Keratinocyte (primary cell): Measurements from ENCODE around the gene MFF. TPM values are rescaled to one million over a fixed set of nuclear protein-coding genes. Genes with fewer than 3 reads are reported as not detected.

Experiments
- DNase-seq: peaks from one replicate; pipeline ENCODE4 v3.0.0-alpha.2; 2011; ENCODE audit warnings: low read depth, missing footprints, low spot score
- FAIRE-seq: peaks from 2 replicates; lab custom pipeline; 2011; peaks lifted over from hg19 to GRCh38; lab: Jason Lieb, UNC
- H2AFZ ChIP-seq: 2 replicates; pipeline ENCODE4 v1.6.0; 2012; ENCODE audit warnings: low read length, control low read depth, inconsistent platforms; ENCODE audit not compliant: control insufficient read depth
- H3K27ac ChIP-seq: 2 replicates; pipeline ENCODE4 v1.5.1; 2011; ENCODE audit warnings: low read length; ENCODE audit not compliant: control insufficient read depth, insufficient read depth
- H3K27me3 ChIP-seq: 3 replicates; pipeline ENCODE4 v1.6.0; 2011; ENCODE audit warnings: low read length; ENCODE audit not compliant: control insufficient read depth, insufficient read depth; ENCODE audit errors: extremely low read depth
- H3K36me3 ChIP-seq, 2 experiments: 2 replicates in 1 of 2; 3 replicates in 1 of 2; pipeline ENCODE4 v1.5.1; 2011; ENCODE audit warnings: low read length in 2 of 2, mild to moderate bottlenecking in 1 of 2; ENCODE audit not compliant: control insufficient read depth in 2 of 2, insufficient read depth in 2 of 2; ENCODE audit errors: extremely low read depth in 1 of 2
- H3K4me1 ChIP-seq: 3 replicates; pipeline ENCODE4 v1.5.1; 2011; ENCODE audit warnings: low read length; ENCODE audit not compliant: control insufficient read depth, insufficient read depth; ENCODE audit errors: extremely low read depth
- H3K4me2 ChIP-seq: 3 replicates; pipeline ENCODE4 v1.6.0; 2011; ENCODE audit warnings: low read depth, low read length; ENCODE audit not compliant: control insufficient read depth, insufficient read depth; ENCODE audit errors: extremely low read depth
- H3K4me3 ChIP-seq, 3 experiments: fragments of 200-600 bp in 1 of 3; sonication (generic) in 1 of 3; 2 replicates in 2 of 3; 3 replicates in 1 of 3; pipeline ENCODE4 v1.5.1; 2011 to 2016; ENCODE audit warnings: low read length in 3 of 3, mild to moderate bottlenecking in 3 of 3, control low read depth in 2 of 3, inconsistent platforms in 1 of 3, low read depth in 1 of 3, mixed read lengths in 1 of 3, mixed run types in 1 of 3, moderate library complexity in 1 of 3; ENCODE audit not compliant: control insufficient read depth in 2 of 3, insufficient read depth in 2 of 3; ENCODE audit errors: extremely low read depth in 1 of 3
- H3K79me2 ChIP-seq: 2 replicates; pipeline ENCODE4 v1.6.0; 2012; ENCODE audit warnings: low read length; ENCODE audit not compliant: control insufficient read depth, insufficient read depth
- H3K9ac ChIP-seq: 3 replicates; pipeline ENCODE4 v1.6.0; 2011; ENCODE audit warnings: low read length; ENCODE audit not compliant: control insufficient read depth, insufficient read depth; ENCODE audit errors: extremely low read depth
- H3K9me1 ChIP-seq: 3 replicates; pipeline ENCODE4 v1.6.0; 2011; ENCODE audit warnings: low read length; ENCODE audit not compliant: control insufficient read depth, insufficient read depth; ENCODE audit errors: extremely low read depth
- H3K9me3 ChIP-seq: 2 replicates; pipeline ENCODE4 v1.5.1; 2012; ENCODE audit warnings: low read depth, low read length; ENCODE audit not compliant: control insufficient read depth
- H4K20me1 ChIP-seq: 3 replicates; pipeline ENCODE4 v1.6.0; 2011; ENCODE audit warnings: low read length; ENCODE audit not compliant: control insufficient read depth, insufficient read depth; ENCODE audit errors: extremely low read depth
- CTCF ChIP-seq, 3 experiments: IDR thresholded peaks in 1 of 3; conservative IDR thresholded peaks in 1 of 3; optimal IDR thresholded peaks in 1 of 3; 2 replicates in 2 of 3; 3 replicates in 1 of 3; pipeline versions ENCODE3 to v1.5.1; 2011; ENCODE audit warnings: low read length in 3 of 3, mild to moderate bottlenecking in 3 of 3, moderate library complexity in 2 of 3, control low read depth in 1 of 3, inconsistent platforms in 1 of 3; ENCODE audit not compliant: insufficient read depth in 2 of 3; ENCODE audit errors: extremely low read depth in 1 of 3
- EZH2 ChIP-seq: IDR thresholded peaks from one replicate; pipeline ENCODE4 v1.6.1; 2012; ENCODE audit warnings: inconsistent platforms, mild to moderate bottlenecking, low read length, moderate library complexity
- dilution Hi-C: fragments of 300-500 bp; cut with MboI; formaldehyde crosslinking; loops from one replicate; pipeline ENCODE4 v1.7.0; 2020; ENCODE audit warnings: low sequenced_read_pairs; ENCODE audit not compliant: extremely low pct_ligation_motif_present
- polyA plus RNA-seq, 5 experiments: library from polyadenylated mRNA; depleted of rRNA in 3 of 5; stranded (reverse) in 3 of 5; stranded (forward) in 1 of 5; unstranded in 1 of 5; fragments of >200 nt; gene quantifications; 1 replicate in 1 of 5; 2 replicates in 3 of 5; 3 replicates in 1 of 5; pipeline versions ENCODE4 v1.2.1 to v1.2.3, GENCODE V29; 2011 to 2012; ENCODE audit warnings: missing spikeins in 2 of 5, low read depth in 1 of 5, low replicate concordance in 1 of 5

MFF gene
- polyA plus RNA-seq, 1 donor (not counting 4 experiments of a cell fraction or from before 2014, with no cell fraction given), result 72.5 TPM

GRCh38 chr2:227312579-227312978, 12.5 kb upstream of the MFF start:
- Histone ChIP-seq H2AFZ (no peak overlapping the region), H3K9me1 (no peaks in the 10 kb centered on the region), H3K4me3 (no peak overlapping the region), H3K9me3 (no peaks in the 10 kb centered on the region), H3K27me3 (no peaks in the 10 kb centered on the region), H3K9ac (no peak overlapping the region), H3K36me3 (no peaks in the 10 kb centered on the region), H3K4me1 (no peaks in the 10 kb centered on the region), H3K27ac (no peak overlapping the region), H4K20me1 (no peaks in the 10 kb centered on the region), H3K4me2 (no peak overlapping the region), H3K79me2 (no peaks in the 10 kb centered on the region)
- TF ChIP-seq EZH2 (no peak), CTCF (optimal IDR thresholded peaks at IDR 0.05 in 1 of 3, IDR thresholded peaks at IDR 0.05 in 1 of 3, conservative IDR thresholded peaks at IDR 0.05 in 1 of 3; ENCODE audit: extremely low read depth in 1 of 3, insufficient read depth in 2 of 3, low read length in 3 of 3) (no peak)
- FAIRE-seq (no peak), DNase-seq (no peak)
- dilution Hi-C loops, result no loop called here

GRCh38 chr2:227313310-227313709, 11.7 kb upstream of the MFF start:
- dilution Hi-C loops, result no loop called here
- FAIRE-seq, result no peak
- no peak overlapping the region for H3K9ac ChIP-seq
- no peaks in the 10 kb centered on the region for H4K20me1 ChIP-seq
- no peak for TF ChIP-seq CTCF (optimal IDR thresholded peaks at IDR 0.05 in 1 of 3, IDR thresholded peaks at IDR 0.05 in 1 of 3, conservative IDR thresholded peaks at IDR 0.05 in 1 of 3; ENCODE audit: extremely low read depth in 1 of 3, insufficient read depth in 2 of 3, low read length in 3 of 3)
- TF ChIP-seq EZH2, result no peak
- no peaks in the 10 kb centered on the region for H3K27me3 ChIP-seq
- no peaks in the 10 kb centered on the region for H3K79me2 ChIP-seq
- no peaks in the 10 kb centered on the region for H3K9me1 ChIP-seq
- H3K4me2 ChIP-seq, result no peak overlapping the region
- no peak overlapping the region for H3K4me3 ChIP-seq
- no peak overlapping the region for H3K27ac ChIP-seq
- no peaks in the 10 kb centered on the region for H3K4me1 ChIP-seq
- H3K36me3 ChIP-seq, result no peaks in the 10 kb centered on the region
- DNase-seq, result no peak
- no peaks in the 10 kb centered on the region for H3K9me3 ChIP-seq
- no peak overlapping the region for H2AFZ ChIP-seq
